Right ventricle myocardium inferior (tissue), 1 donor: ENCODE data around the gene SELPLG. TPM values are rescaled to one million over a fixed set of nuclear protein-coding genes. Genes with fewer than 3 reads are reported as not detected.
"Not testable (repeated sequence)": the region's sequence is repeated elsewhere in the genome, so short reads cannot be mapped to it uniquely, and the experiment has no call there.

Experiments
- ATAC-seq: fragments of 200-7000 bp; cut with Tn5 transposase; one replicate; pipeline ENCODE4 v1.9.1; 2020; ENCODE audit warnings: mild to moderate bottlenecking, moderate library complexity
- DNase-seq: peaks from one replicate; pipeline ENCODE4 v3.0.0; 2021; ENCODE audit errors: missing footprints
- intact Hi-C: fragments of 100-400 bp; cut with DNase I; formaldehyde crosslinking; loops from one replicate; pipeline ENCODE4 v1.11.0; 2022
- total RNA-seq: library from RNA; stranded (reverse); fragmentation: NEBNext Ultra II Directional; extraction: Animal tissue kit (Norgen Biotek cat#: 25700); gene quantifications from one replicate; pipeline ENCODE4 v1.2.1, GENCODE V29; 2021
- donor health status: DM: no; HTN: yes; CAD: no; lungs with severe emphysema.

The SELPLG gene
- total RNA-seq, 1 donor from 2014 or later = 4.9 TPM

DNA sequence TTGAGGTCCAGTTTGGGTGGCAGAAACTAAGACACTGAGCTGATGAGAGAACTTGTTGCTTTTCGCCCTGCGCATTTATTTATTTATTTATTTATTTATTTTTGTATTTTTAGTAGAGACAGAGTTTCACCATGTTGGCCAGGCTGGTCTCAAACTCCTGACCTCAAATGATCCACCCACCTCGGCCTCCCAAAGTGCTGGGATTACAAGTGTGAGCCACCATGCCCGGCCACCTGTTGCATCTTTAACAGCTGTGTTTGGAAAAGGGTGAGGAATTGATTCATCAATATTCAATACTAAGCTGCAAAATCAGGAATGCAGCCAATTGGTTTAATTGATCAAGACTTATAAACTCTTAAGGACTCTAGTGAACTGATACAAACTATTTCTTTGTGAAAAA lies 24.4 kb upstream of the SELPLG start:
- intact Hi-C loops, DNase-seq, ATAC-seq: not testable (repeated sequence)

DNA sequence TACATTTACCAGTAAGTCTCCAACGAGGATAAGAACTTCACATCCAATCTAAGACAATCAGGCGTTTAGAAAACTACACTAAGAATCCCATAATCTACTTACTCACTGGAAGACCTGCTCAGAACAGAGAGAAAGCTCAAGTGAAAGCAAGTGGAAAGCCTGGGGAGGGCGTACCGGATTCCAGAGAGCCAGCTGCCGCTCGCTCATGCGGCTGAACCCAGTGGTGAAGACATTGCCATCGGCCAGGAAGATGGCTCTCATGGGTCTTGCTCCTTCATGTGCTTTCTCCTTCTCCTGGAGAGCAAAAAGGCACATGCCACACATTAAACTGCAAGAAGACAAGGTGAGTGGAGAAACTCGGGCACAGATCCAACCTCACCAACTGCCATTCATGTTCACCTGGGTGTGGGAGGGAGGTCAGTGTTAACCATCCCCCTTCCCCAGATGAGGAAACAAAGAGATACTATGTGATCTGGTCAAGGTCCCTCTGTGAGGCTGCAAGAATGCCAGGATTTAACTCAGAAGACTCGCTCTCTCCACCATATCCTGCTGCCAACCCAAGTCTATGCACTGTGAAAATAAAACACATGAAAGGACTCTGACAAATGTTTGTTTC lies 23.5 kb upstream of the SELPLG start:
- DNase-seq = no peak
- no peak for ATAC-seq
- intact Hi-C loops = no loop called here

DNA sequence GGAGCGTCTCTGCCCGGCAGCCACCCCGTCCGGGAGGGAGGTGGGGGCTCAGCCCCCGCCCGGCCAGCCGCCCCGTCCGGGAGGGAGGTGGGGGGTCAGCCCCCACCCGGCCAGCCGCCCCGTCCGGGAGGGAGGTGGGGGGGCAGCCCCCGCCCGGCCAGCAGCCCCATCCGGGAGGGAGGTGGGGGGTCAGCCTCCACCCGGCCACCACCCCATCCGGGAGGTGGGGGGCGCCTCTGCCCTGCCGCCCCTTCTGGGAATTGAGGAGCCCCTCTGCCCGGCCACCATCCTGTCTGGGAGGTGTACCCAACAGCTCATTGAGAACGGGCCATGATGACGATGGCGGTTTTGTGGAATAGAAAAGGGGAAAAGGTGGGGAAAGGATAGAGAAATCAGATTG lies 22.6 kb upstream of the SELPLG start:
- DNase-seq, intact Hi-C loops, ATAC-seq: not testable (repeated sequence)

DNA sequence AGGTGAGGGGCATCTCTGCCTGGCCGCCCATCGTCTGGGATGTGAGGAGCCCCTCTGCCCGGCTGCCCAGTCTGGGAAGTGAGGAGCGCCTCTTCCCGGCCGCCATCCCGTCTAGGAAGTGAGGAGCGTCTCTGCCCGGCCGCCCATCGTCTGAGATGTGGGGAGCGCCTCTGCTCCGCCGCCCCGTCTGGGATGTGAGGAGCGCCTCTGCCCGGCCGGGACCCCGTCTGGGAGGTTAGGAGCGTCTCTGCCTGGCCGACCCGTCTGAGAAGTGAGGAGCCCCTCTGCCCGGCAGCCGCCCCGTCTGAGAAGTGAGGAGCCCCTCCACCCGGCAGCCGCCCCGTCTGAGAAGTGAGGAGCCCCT lies 22.1 kb upstream of the SELPLG start:
- DNase-seq, ATAC-seq, intact Hi-C loops: not testable (repeated sequence)

DNA sequence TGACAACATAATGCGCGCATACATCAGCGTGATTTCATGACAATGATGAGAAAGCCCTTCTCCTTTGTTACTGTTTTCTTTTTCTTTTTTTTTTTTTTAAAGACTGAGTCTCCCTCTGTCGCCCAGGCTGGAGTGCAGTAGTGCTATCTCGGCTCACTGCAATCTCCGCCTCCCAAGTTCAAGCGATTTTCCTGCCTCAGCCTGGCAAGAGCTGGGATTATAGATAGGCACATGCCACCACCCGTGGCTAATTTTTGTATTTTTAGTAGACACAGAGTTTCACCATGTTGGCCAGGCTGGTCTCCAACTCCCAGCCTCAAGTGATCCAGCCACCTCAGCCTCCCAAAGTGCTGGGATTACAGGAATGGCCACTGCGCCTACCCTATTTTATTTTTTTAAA lies 20.9 kb upstream of the SELPLG start:
- DNase-seq, intact Hi-C loops: not testable (repeated sequence)
- peak; percentile 62 for ATAC-seq

DNA sequence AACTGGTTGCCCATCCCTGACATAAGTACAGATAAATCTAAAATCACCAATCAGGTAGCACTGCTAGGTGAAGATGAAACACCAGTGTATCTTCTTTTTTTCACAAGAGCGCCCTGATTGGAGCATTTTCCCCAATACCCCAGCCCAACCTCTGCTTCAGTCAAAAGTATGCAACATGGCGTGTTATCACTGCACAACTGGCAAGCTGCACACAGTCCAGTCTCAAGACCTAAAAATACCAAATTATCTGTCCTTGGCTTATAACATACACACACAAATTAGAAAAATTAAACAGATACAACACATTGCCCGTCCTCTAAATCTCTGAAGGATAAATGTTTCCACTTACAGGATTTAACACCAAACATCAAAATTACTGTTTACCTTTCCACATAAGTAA lies 20.2 kb upstream of the SELPLG start:
- no peak for DNase-seq
- peak; percentile 69 for ATAC-seq
- intact Hi-C loops = no loop called here

DNA sequence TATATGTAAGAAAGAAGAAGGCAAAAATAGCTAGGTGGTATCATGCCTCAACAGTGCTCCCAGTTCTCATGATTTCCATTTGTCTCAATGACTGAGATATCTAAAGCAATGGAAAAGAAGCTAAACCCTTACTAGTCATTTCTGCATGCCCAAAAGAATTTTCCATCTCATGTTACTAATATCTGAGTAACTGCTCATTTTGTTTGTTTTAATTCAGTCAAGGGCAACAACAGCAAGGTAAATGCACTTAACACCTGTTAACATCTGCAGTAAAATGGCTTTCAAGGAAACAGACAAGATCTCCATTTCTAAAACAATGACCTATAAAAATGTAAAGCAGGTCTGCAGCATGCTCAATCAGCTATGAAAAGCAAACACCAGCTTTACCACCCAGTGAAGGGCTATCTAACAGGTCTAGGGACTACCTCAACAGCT lies 19.4 kb upstream of the SELPLG start:
- DNase-seq (no peak), ATAC-seq (no peak)
- intact Hi-C loops = no loop called here

DNA sequence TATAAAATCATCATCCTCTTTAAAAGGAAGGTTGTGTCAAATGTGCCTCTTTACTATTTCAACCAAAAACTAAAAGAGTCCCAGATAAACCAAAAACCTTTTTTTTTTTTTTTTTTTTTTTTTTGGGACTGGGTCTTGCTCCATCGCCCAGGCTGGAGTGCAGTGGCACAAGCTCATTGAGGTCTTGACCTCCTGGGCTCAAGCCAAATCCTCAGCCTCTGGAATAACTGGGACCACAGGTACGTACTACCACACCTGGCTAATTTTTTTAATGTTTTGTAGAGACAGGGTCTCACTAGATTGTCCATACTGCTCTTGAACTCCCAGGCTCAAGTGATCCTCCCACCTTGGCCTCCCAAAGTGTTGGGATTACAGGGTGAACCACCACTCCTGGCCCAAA lies 16.4 kb upstream of the SELPLG start:
- no peak for DNase-seq
- intact Hi-C loops = no loop called here
- no peak for ATAC-seq

DNA sequence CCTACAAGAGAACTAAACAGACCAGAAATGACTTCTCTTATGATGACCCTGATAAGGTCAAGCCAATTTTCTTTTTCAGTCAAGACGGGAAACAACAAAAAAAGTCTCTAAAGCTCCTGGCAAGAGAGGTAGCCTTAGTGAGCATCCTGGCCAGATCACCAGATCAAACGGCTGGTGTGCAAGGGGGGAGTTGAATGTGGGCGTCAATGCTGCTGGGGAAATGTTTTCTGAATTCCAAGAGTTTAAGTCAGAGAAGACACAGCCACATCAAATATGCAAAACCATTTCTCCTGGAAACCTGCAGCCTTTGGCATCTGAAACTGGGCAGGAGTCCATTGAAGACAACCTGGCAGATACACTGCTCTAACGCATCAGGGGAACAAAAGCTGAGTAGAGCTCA lies 16.0 kb upstream of the SELPLG start:
- intact Hi-C loops = loop anchor here (10.0 kb wide), 1 partner anchor 445 kb away; the partner anchor contains the start of genes ALKBH2 and UNG
- no peak for ATAC-seq
- DNase-seq = peak; percentile 62

DNA sequence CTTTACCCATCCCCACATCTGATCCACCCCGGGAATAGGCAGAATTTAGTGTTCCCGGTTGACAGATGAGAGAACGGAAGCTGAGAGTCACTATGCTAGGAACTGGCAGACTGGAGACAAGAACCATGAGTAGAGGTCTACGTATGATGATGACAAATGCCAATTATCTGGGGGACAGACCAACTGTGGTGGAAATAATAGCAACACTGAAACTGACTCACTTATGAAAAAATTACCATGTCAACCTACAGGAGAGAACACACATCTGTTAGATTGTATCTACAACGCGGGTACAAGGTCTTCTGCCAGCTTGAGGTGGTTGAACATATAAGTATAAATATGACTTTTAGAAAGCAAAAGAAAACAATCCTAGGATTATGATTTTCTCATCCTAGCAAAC lies 15.4 kb upstream of the SELPLG start:
- DNase-seq = no peak
- ATAC-seq = no peak
- intact Hi-C loops = loop anchor here (10.0 kb wide), 1 partner anchor 446 kb away; the partner anchor contains the start of genes ALKBH2 and UNG

DNA sequence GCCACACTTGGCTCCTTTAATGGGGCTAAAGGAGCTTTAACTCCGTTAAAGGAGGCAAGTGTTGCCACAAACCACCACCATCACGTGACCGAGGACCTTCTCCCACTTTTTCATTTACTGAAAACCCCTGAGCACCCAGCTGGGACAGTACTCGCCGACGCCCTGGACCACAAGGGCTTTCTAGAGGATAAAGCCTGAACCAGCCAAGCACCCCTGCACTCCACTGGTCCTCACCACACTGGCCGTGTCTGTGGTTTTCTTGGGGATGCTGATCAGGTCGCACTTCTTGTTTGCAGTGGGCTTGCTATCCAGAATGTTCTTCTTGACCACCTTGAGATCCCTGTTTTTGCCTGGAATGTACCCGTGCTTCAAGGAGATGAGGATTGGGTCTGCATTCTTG lies 14.7 kb upstream of the SELPLG start:
- DNase-seq = no peak
- no peak for ATAC-seq
- intact Hi-C loops = loop anchor here (10.0 kb wide), 1 partner anchor 446 kb away; the partner anchor contains the start of genes ALKBH2 and UNG

DNA sequence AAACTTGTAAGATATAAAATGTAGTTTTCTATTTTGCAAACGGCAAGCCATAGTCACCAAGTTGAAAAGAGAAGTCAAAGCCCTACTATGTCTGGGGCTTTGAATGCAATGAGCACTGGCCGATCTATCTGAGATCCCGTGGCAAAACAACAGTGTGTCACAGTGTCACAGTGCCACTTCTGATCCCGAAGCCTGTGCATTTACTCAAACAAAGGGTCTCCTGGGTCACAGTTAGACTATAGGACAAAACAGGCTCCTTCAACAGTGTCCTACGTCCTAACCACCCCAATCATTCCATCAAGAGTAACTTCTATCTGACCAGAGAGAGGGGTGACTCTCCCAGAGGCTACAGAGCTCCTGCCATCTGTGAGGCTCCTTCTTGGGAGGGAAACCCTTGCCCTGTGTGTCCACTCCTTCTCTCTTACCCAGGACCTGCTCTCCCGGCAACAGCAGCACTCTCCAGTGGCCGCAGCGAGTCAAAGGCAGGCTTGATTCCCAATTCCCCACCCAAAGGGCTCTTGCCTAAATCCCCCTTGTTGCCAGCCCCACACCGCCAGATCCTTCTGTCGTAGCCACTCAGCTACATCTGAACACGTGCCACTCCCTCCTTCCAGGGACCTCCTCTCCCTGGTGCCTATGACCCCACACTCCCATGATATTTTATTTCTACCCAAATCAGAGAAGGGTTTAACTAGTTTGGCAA lies 14.0 kb upstream of the SELPLG start:
- no peak for ATAC-seq
- intact Hi-C loops = loop anchor here (10.0 kb wide), 1 partner anchor 447 kb away; the partner anchor contains the start of genes ALKBH2 and UNG
- DNase-seq = no peak

DNA sequence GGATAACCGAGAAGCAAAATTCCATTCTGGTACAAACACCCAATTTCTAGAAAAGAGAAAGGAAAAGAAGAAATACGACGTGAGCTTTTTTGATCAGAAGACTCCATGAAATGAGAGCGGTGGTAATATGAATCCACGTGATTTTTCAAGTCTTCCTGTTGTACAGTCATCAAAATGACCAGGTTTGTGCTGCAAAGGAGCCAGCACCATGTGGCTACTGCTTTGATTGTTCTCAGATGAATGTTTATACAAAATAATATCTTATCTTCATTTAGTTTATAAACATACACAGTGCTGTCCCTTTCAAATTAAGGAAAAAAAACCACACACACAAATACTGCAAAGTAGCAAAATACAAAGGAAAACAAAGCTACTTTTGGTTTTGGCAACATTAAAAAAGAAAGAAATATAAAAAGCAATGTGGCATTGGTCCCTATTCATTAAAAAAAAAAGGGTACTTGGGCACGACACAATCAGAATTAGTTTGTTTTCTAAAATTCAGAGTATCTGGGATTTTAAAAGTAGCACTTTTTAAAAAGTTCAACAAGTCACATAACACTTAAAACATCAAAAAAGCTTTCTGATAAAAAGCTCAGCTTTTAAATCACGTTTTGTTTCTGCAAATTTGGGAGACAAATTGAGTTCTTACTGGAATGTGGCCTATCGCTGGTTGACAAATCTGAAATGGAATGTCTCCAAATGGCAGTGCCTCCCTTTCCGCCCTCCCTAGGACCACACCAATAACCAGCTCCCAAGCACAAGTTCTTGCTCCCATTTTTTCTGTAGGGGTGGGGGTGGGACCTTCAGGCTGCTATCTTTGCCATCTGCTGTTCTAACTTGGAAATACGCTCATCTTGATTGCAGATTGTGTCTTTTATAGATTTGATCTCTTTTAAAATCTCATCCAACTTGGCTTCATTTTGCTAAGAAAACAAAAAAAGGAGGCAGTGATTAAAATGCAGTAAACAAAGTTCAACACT lies 13.2 kb upstream of the SELPLG start:
- ATAC-seq (no peak), DNase-seq (no peak)
- intact Hi-C loops = loop anchor here (10.0 kb wide), 1 partner anchor 448 kb away; the partner anchor contains the start of genes ALKBH2 and UNG

DNA sequence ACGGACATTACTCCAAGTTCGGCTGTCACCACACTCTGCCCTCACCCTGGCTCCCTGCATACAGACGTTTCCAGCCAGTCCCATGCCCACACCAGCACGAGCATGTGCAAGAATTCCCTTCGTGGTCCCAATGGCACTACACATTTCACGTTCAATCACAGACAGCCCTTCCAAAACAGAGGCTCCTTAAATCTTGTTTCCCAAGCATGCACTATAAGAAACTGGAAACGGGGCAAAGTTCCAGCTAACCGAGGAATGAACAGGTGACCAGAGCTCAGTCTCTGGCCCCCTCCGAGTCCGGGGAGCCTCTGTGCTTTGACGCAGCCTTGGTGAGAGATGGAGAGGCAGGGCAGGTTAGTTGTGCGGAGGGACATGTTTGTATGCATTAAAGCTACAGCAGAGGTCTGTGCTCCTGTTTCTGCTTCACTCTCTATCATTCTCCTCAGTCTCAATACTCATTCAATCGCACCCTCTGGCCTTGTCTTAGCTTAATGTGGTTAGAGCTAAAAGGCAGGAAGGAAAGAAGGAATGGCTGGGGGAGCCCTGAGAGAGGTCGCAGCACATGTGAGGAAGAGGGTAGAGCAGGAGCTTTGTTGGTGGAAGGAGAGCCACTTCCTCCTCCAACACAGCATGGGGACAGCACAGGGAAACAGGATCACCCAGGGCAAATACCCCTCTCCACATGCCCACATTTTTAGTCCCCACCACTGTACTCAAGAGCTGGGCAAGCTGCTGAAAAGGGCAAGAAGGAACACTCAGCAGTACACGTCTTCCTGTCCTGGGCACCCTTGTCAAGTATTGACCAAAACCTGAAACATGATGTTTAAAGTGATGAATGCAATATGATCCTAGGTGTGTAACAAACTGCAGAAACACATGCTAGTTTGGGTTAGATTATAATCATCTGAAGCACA lies 12.2 kb upstream of the SELPLG start:
- DNase-seq = no peak
- no peak for ATAC-seq
- intact Hi-C loops = loop anchor here (10.0 kb wide), 1 partner anchor 449 kb away; the partner anchor contains the start of genes ALKBH2 and UNG

DNA sequence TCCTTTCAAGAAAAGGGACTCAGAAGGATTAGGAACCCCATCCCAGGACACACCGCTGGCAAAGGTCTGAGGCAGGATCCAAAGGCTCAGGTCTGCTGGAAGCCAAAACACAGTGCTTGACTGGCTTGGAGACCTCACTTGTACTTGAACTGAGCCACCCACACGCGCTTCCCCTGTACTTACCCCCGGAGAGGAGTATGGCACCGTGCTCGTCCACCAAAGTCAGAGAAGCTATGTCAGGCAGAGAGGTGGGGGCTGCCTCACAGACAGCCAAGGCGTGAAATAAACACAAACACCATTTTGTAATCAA lies 11.1 kb upstream of the SELPLG start:
- DNase-seq = no peak
- ATAC-seq = no peak
- intact Hi-C loops = loop anchor here (10.0 kb wide), 1 partner anchor 450 kb away; the partner anchor contains the start of genes ALKBH2 and UNG

DNA sequence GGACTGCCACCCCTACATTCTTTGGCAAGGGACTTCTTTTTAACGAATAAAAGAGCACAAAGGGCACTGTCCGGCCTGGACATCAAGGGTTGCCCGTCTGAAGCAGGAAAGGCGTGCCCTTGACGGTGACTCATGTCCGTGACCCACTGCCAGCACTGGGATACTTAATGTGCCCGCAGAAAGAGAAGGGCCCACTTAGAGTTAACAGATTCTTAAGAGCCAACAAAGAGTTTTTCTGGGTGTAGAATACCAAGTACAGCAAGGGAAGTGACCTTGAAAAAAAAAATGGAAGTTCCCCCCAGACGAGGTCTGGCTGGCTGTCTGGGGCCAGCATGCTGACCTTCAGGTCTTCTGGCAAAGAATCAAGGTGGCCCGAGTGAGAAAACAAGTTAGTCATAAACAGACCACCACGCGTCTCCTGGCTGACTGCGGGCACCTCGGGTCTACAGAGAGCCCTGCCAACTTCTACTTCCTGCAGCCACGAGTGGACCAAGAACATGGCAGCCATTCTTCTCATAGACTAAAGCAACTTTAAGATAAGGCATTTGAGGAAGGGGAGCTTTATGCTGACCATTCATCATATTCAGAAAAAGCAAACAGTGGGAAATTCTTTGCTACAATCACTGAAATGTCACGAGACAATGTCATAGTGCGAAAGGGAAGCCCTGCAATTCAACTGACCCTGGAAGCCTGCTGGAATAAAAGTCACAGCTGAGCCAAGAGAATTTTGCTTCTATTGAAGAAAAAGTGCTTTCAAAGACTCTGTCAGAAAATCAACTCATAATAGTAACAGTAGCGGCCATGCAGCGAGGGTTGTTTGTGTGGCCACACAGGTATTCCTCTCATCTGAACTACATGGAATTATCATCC lies 10.5 kb upstream of the SELPLG start:
- DNase-seq = no peak
- intact Hi-C loops = loop anchor here (10.0 kb wide), 1 partner anchor 451 kb away; the partner anchor contains the start of genes ALKBH2 and UNG
- peak; percentile 22 for ATAC-seq
